Measurements from ENCODE around the gene PYY.

PYY gene

DNA sequence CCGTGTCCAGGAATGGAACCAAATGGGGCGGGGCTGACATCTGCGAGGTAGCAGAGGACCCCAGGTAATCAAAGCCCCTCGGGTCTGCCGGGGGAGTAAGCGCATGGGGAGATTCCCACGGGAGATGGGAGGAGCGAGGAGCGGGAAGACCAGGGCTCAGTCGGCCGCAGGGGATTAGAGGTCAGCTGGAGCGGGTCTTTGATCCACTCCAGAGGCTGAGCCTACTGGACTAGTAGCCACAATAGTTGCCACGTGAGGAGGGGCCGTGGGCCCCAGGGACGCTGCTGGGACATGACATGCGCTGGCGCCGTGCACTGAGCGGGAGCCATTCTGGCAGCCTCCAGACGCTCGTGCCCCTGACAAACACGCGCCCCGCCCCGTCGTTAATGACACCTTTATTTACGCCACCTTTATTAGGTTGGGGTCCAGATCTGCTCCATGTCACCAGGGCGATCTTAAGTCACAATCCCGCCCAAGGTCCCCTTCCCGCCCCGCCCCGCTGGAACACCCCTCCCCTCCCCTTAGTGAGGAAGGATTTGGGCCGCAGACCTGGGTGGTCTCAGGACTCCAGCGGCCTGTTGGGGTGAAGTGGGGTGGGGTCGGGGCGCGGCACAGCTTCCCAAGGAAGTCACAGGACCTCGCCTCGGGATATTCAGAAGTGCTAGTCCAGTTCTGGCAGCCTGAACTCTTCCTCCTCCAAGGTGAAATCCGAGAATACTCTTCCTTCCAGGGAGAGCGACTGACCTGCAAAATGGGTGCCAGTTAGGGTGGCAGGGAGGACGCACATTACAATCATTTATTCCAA is 26.5 kb downstream of the PYY start:
- ATAC-seq (replicated peaks) (peak; percentile 38 to 56), DNase-seq (no peak)
- Mint-ChIP-seq H3K4me1 (peaks cover 7 to 16% of the 10 kb centered on the region in 2 donors), H3K9me3 (no peaks in the 10 kb centered on the region), H3K27ac (no peak overlapping the region), H3K36me3 (no peaks in the 10 kb centered on the region), H3K4me3 (peak overlapping the region; percentile 73 to 74), H3K27me3 (peaks cover 49 to 70% of the 10 kb centered on the region in 2 donors)

GRCh38 chr17:43924558-43924957 is 29.2 kb downstream of the PYY start:
- ATAC-seq (replicated peaks) (no peak), DNase-seq (no peak)
- Mint-ChIP-seq H3K9me3 (no peaks in the 10 kb centered on the region), H3K36me3 (no peaks in the 10 kb centered on the region), H3K4me1 (peaks cover 7 to 16% of the 10 kb centered on the region in 2 donors), H3K27me3 (peaks cover 47 to 70% of the 10 kb centered on the region in 2 donors), H3K4me3 (no peak overlapping the region), H3K27ac (no peak overlapping the region)

DNA sequence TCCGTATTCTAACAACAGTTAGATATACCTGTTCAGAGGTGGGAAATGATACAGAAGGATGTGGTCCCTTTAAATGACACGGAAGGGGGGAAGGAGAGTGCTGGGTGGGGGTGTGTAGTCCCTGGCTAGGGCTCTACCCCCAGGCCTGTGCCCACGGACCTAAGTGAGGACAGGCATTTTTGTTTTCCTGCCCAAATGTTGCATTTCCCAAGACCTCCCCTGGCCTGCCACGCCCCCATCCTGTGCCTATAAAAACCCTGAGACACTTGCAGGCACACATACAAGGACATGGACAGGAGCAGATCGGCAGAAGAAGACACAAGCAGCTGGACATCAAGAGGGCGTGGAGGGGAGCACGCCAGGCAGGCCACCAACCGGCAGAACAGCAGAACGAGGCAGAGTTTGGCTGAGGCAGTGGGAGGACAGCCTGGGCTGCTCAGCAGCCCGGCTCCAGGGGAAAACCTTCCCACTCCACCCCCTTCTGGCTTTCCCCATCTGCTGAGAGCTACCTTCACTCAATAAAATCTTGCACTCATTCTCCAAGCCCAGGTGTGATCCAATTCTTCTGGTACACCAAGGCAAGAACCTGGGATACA is 33.1 kb downstream of the PYY start:
- Mint-ChIP-seq H3K36me3 (peaks cover 2 to 3% of the 10 kb centered on the region in 2 donors), H3K27me3 (peaks cover 29 to 45% of the 10 kb centered on the region in 2 donors), H3K9me3 (peaks cover 2 to 4% of the 10 kb centered on the region in 2 donors), H3K27ac (no peak overlapping the region), H3K4me3 (no peak overlapping the region), H3K4me1 (peaks cover 9 to 15% of the 10 kb centered on the region in 2 donors)
- DNase-seq (no peak), ATAC-seq (replicated peaks) (no peak)

DNA sequence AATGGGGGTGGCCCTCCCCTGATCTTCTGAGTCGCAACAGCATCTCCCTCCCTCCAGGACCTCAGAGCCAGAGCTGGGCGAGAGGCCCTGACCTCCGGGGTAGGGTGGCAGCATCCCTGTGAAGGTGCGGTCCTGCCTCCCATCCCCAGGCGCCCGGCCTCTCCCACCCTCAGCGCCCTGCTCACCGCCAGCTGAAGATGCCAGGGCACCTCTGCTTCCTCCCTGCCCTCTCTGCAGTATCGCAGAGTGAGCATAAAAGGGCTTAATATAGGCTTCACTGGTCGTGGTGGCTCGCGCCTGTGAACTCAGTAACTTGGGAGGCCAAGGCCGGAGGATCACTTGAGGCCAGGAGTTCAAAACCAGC is 35.7 kb downstream of the PYY start:
- H3K4me3 Mint-ChIP-seq: peak overlapping the region; percentile 77 to 79
- ATAC-seq (replicated peaks) (no peak), DNase-seq (no peak)
- peaks cover 9 to 15% of the 10 kb centered on the region in 2 donors for H3K4me1 Mint-ChIP-seq
- H3K36me3 Mint-ChIP-seq: peaks cover 2 to 3% of the 10 kb centered on the region in 2 donors
- H3K9me3 Mint-ChIP-seq: peaks cover 2 to 4% of the 10 kb centered on the region in 2 donors
- no peak overlapping the region for H3K27ac Mint-ChIP-seq
- peaks cover 16 to 20% of the 10 kb centered on the region in 2 donors for H3K27me3 Mint-ChIP-seq

DNA sequence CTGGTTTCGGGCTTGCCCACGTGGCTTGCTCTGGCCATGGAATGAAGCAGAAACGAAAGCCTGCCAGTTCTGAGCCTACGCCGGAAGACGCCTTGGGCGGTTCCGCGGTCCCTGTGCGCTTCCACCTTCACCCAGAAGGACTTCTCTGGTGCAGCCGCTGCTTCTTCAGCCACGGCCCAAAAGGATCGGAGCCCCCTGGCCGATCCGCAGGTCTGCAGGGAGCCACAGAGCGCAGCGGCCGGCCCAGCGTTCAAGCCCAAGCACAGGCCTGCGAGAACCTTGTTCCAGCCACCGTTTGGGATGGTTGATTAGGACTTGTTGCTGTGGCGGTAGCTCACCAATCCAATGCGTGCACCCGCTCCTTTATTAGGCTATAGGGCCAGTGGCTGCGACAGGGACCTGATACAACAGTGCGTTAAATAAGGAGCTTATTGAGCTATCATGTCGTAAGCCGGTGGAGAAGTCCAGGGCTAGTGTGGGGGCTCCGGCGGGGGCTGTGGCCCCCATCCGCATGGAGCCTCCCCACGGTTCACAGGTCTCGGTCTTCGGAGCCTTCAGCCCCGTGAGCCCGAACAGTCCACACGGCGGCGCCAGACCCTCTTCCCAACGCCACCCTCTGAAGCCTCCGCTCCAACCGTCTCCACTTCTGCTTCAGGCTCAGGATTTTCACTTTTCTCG is 36.3 kb downstream of the PYY start:
- Mint-ChIP-seq H3K4me1 (peaks cover 9 to 15% of the 10 kb centered on the region in 2 donors), H3K27me3 (peaks cover 15 to 16% of the 10 kb centered on the region in 2 donors), H3K27ac (no peak overlapping the region), H3K9me3 (peaks cover 2 to 4% of the 10 kb centered on the region in 2 donors), H3K4me3 (peak overlapping the region; percentile 77 to 79), H3K36me3 (peaks cover 2 to 3% of the 10 kb centered on the region in 2 donors)
- ATAC-seq (replicated peaks) (peak; percentile 76 to 88), DNase-seq (peak; percentile 42)

GRCh38 chr17:43917016-43917347 is 36.8 kb downstream of the PYY start:
- peaks cover 9 to 15% of the 10 kb centered on the region in 2 donors for H3K4me1 Mint-ChIP-seq
- peaks cover 2 to 4% of the 10 kb centered on the region in 2 donors for H3K9me3 Mint-ChIP-seq
- H3K27me3 Mint-ChIP-seq: peaks cover 12 to 16% of the 10 kb centered on the region in 2 donors
- peaks cover 2 to 3% of the 10 kb centered on the region in 2 donors for H3K36me3 Mint-ChIP-seq
- no peak for DNase-seq
- no peak overlapping the region for H3K27ac Mint-ChIP-seq
- ATAC-seq (replicated peaks): peak in 1 of 2 donors; percentile 56
- H3K4me3 Mint-ChIP-seq: peak overlapping the region; percentile 77 to 79

DNA sequence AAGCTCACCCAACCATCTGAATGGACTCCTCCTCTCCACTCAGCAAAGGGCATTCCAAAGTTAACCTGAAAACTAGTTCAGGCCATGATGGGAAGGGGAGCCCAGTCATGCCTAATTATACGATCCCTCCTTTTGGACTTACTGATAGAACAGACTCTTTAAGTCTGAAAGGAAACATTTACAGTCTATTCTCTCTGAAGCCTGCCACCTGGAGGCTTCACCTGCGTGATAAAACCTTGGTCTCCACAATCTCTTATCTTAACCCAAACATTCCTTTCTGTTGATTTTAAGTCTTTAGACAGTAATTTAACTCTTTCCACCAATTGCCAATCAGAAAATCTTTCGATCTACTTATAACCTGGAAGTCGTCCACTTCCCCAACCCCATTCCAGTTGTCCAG is 37.4 kb downstream of the PYY start:
- Mint-ChIP-seq H3K4me3 (no peak overlapping the region), H3K4me1 (peaks cover 9 to 15% of the 10 kb centered on the region in 2 donors), H3K9me3 (peaks cover 2 to 4% of the 10 kb centered on the region in 2 donors), H3K27ac (no peak overlapping the region), H3K27me3 (peaks cover 12 to 13% of the 10 kb centered on the region in 2 donors), H3K36me3 (peaks cover 2 to 3% of the 10 kb centered on the region in 2 donors)
- DNase-seq: no peak
- ATAC-seq (replicated peaks): no peak

DNA sequence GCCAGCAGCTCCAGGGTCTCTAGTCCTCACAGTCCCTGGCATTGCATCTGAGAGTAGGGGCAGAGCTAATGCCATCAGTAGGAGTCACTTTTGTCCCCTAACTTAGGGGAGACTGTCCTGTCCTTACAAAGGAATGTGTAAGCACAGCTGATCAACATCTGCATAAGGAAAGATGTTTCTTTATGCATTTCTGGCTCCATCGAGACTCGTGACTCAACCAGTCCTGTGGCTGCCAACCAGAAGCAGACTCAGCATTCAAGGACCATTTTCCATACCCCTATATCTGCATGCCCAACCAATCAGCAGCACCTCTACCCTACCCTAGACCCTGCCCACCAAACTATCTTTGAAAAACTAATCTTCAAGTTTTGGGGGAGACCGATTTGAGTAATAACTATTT is 38.2 kb downstream of the PYY start:
- ATAC-seq (replicated peaks) (no peak), DNase-seq (no peak)
- H3K4me1 Mint-ChIP-seq: peaks cover 9 to 15% of the 10 kb centered on the region in 2 donors
- peaks cover 2 to 4% of the 10 kb centered on the region in 2 donors for H3K9me3 Mint-ChIP-seq
- H3K4me3 Mint-ChIP-seq: no peak overlapping the region
- H3K36me3 Mint-ChIP-seq: peaks cover 2 to 3% of the 10 kb centered on the region in 2 donors
- H3K27me3 Mint-ChIP-seq: peaks cover 8 to 9% of the 10 kb centered on the region in 2 donors
- H3K27ac Mint-ChIP-seq: no peak overlapping the region

GRCh38 chr17:43914451-43914850 is 39.3 kb downstream of the PYY start:
- Mint-ChIP-seq H3K4me3 (no peak overlapping the region), H3K4me1 (peaks cover 9 to 15% of the 10 kb centered on the region in 2 donors), H3K9me3 (peaks cover 2 to 4% of the 10 kb centered on the region in 2 donors), H3K36me3 (peaks cover 2 to 3% of the 10 kb centered on the region in 2 donors), H3K27me3 (peaks cover 4 to 6% of the 10 kb centered on the region in 2 donors), H3K27ac (no peak overlapping the region)
- no peak for DNase-seq
- ATAC-seq (replicated peaks): no peak

DNA sequence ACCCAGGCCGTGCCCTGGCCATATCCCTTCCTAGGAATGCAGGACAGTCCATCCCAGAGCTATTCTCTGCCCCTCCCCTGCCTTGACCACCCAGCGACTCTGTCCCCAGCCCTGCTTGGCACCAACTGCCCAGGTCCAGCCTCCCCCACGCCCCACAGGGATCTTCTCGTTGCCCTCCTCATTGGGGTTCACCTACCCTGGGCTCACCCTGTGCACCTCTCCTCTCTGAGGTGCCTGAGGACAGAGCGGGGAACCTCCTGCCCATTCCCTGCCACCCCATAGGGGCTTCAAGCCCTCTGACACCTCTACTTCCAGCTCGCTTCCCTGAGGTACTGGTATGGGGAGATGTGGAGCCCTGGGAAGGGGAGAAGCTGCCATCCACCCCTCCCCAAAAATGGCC is 40.2 kb downstream of the PYY start:
- Mint-ChIP-seq H3K27me3 (no peaks in the 10 kb centered on the region), H3K36me3 (peaks cover 0 to 2% of the 10 kb centered on the region in 2 donors), H3K9me3 (peaks cover 2 to 4% of the 10 kb centered on the region in 2 donors), H3K4me3 (no peak overlapping the region), H3K27ac (no peak overlapping the region), H3K4me1 (peaks cover 9 to 15% of the 10 kb centered on the region in 2 donors)
- ATAC-seq (replicated peaks) (no peak), DNase-seq (no peak)

GRCh38 chr17:43912635-43913304 is 41.0 kb downstream of the PYY start:
- H3K36me3 Mint-ChIP-seq: peaks cover 0 to 2% of the 10 kb centered on the region in 2 donors
- H3K27ac Mint-ChIP-seq: no peak overlapping the region
- no peak for ATAC-seq (replicated peaks)
- peaks cover 7 to 12% of the 10 kb centered on the region in 2 donors for H3K4me1 Mint-ChIP-seq
- no peak for DNase-seq
- H3K9me3 Mint-ChIP-seq: peaks cover 2 to 4% of the 10 kb centered on the region in 2 donors
- H3K4me3 Mint-ChIP-seq: no peak overlapping the region
- H3K27me3 Mint-ChIP-seq: peaks cover 0 to 6% of the 10 kb centered on the region in 2 donors

GRCh38 chr17:43911904-43912303 is 41.8 kb downstream of the PYY start:
- Mint-ChIP-seq H3K27ac (no peak overlapping the region), H3K27me3 (peaks cover under 1 to 15% of the 10 kb centered on the region in 2 donors), H3K36me3 (peaks cover 0 to 2% of the 10 kb centered on the region in 2 donors), H3K4me3 (no peak overlapping the region), H3K9me3 (peaks cover 2 to 4% of the 10 kb centered on the region in 2 donors), H3K4me1 (peaks cover 6 to 12% of the 10 kb centered on the region in 2 donors)
- DNase-seq (no peak), ATAC-seq (replicated peaks) (no peak)

DNA sequence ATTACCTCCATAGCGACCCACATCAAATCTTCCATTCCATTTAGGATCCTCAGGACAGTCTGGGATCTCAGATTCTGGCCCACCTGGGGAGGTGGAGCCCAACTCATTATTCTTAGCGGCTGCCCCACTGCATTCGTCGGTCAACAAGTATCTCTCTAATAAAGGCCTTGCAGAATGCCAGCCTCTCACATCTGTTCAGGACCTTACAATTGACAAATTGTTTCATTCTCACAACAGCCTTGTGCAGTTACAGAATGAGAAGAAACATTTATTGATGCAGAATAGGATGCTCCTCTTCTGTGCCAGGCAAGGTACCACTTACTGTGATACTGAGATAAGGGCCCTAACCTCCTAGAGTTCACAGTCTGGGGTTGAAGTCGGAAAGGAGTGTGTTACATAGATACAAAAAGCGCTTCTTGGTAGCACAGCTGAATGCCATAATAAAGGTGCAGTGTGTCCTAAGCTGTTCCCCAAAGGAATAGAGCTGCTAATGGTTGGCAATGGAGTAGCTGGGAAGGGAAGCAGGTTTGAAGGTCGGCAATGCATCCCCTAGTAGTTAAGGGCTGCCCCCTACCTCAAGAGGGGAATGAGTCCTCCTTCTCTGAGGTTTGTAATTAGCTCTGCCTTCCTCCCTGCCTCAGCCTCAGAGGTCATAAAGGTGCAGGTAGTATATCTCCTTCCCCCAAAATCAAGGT is 44.1 kb downstream of the PYY start:
- Mint-ChIP-seq H3K36me3 (no peaks in the 10 kb centered on the region), H3K9me3 (no peaks in the 10 kb centered on the region), H3K27me3 (peaks cover 15 to 36% of the 10 kb centered on the region in 2 donors), H3K4me1 (peaks cover 7 to 22% of the 10 kb centered on the region in 2 donors), H3K4me3 (no peak overlapping the region), H3K27ac (no peak overlapping the region)
- ATAC-seq (replicated peaks): no peak
- no peak for DNase-seq

All from stimulated activated naive B cell treated with anti-CD40 and anti-IgM and Interleukin-4, amounts not matched to agents 10 μg/mL and 1 μg/mL and 100 μg/mL, for 72 hours (primary cell).